ENCODE measurements around the gene CCNB1. TPM values are rescaled to one million over a fixed set of nuclear protein-coding genes. Genes with fewer than 3 reads are reported as not detected.
"Not testable (repeated sequence)": the region's sequence is repeated elsewhere in the genome, so short reads cannot be mapped to it uniquely, and the experiment has no call there.

Gene CCNB1

DNA sequence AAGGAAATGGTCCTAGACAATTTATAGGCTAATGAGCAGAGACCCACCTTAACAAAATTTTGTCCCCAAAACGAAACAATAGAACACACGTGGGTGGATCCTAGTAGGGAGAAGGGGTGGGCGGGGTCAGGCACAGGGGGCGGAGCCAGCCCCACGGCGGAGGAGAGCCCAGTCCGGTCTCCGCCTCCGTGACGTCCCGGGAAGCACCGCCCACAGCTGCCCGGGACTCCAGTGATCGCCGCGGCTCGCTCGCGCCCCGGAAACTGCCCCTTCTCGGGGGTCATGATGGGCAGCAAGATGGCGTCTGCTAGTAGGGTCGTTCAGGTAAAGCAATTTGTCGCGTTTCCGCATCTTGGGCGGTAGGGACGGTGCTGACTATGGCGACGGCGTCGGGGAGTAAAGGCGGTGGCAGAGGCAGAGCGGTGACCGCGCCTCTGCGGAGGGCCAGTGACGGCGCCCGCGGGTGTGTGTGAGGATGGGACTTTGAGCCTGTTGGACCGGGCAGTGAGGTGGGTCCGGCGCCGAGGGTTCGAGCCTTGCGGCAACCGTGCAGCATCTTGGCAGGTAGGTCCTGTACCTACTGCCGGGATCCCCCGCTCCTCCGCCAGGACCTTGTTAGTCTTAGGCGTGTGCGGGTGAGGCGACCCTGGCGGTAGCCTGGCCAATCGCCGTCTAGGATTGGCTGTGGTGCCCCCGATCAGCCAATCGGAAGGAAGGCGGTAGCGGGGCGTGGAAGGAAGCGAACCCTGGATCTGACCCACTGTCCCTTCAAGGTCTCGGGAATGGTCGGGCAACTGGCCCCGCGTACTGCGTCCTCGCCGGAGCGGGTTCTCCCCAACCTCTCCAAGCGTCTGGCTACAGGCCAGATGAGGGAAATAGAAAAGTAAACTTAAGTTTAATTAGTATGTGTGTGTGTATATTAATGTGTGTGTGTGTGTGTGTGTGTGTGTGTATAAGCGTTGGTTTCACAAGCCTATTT lies 50.9 kb downstream of the CCNB1 start:
- no peaks in the 10 kb centered on the region for H3K36me3 ChIP-seq (ENCODE audit: insufficient read depth, low read length)
- no peaks in the 10 kb centered on the region for H3K9me3 ChIP-seq (replicated peaks; ENCODE audit: low read length)
- H3K9ac ChIP-seq (ENCODE audit: low read depth, low read length): peak overlapping the region; percentile 85
- peak overlapping the region; percentile 94 for H3K4me3 ChIP-seq (ENCODE audit: low read length)
- H3K4me2 ChIP-seq (ENCODE audit: low read length): peak overlapping the region; percentile 81
- no peaks in the 10 kb centered on the region for H3K27me3 ChIP-seq (ENCODE audit: control insufficient read depth, insufficient read depth, low read length)
- H3K4me1 ChIP-seq (ENCODE audit: control insufficient read depth, insufficient read depth, low read length): peaks cover 6% of the 10 kb centered on the region

DNA sequence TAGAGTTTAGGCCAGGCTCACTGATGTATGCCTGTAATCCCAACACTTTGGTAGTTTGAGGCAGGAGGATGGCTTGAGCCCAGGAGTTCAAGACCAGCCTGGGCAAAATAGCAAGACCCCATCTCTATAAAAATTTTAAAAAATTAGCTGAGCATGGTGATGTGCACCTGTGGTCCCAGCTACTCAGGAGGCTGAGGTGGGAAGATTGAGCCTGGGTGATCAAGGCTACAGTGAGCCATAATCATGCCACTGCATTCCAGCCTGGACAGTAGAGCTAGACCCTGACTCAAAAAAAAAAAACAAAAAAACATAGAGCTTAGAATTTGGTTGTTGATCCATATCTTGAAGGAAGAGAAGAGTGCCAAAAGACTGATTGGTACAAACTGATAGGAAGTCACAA lies 53.0 kb downstream of the CCNB1 start:
- Histone ChIP-seq H3K4me2 (ENCODE audit: low read length) (no peak overlapping the region), H3K36me3 (ENCODE audit: insufficient read depth, low read length) (no peaks in the 10 kb centered on the region), H3K4me3 (ENCODE audit: low read length) (no peak overlapping the region), H3K27me3 (ENCODE audit: control insufficient read depth, insufficient read depth, low read length) (no peaks in the 10 kb centered on the region), H3K9me3 (replicated peaks; ENCODE audit: low read length) (no peaks in the 10 kb centered on the region), H3K9ac (ENCODE audit: low read depth, low read length) (no peak overlapping the region), H3K4me1 (ENCODE audit: control insufficient read depth, insufficient read depth, low read length) (peaks cover 3% of the 10 kb centered on the region)

DNA sequence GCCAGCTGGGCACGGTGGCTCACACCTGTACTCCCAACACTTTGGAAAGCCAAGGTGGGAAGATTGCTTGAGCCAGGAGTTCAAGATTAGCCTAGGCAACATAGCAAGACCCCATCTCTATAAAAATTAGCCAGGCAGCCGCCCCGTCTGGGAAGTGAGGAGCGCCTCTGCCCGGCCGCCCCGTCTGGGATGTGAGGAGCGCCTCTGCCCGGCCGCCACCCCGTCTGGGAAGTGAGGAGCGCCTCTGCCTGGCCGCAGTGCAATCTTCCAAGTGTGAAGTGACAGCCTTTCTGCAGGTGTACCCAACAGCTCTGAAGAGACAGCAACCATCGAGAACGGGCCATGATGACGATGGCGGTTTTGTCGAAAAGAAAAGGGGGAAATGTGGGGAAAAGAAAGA lies 53.4 kb downstream of the CCNB1 start:
- H3K36me3 ChIP-seq (ENCODE audit: insufficient read depth, low read length); H3K27me3 ChIP-seq (ENCODE audit: control insufficient read depth, insufficient read depth, low read length); H3K9ac ChIP-seq (ENCODE audit: low read depth, low read length); H3K4me2 ChIP-seq (ENCODE audit: low read length); H3K4me1 ChIP-seq (ENCODE audit: control insufficient read depth, insufficient read depth, low read length); H3K9me3 ChIP-seq (replicated peaks; ENCODE audit: low read length); H3K4me3 ChIP-seq (ENCODE audit: low read length): not testable (repeated sequence)

DNA sequence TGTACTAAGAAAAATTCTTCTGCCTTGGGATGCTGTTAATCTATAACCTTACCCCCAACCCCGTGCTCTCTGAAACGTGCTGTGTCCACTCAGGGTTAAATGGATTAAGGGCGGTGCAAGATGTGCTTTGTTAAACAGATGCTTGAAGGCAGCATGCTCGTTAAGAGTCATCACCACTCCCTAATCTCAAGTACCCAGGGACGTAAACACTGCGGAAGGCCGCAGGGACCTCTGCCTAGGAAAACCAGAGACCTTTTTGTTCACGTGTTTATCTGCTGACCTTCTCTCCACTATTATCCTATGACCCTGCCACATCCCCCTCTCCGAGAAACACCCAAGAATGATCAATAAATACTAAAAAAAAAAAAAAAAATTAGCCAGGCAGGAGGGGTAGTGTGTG lies 53.9 kb downstream of the CCNB1 start:
- not testable (repeated sequence) for H3K27me3 ChIP-seq (ENCODE audit: control insufficient read depth, insufficient read depth, low read length); H3K9ac ChIP-seq (ENCODE audit: low read depth, low read length); H3K4me3 ChIP-seq (ENCODE audit: low read length); H3K4me2 ChIP-seq (ENCODE audit: low read length); H3K9me3 ChIP-seq (replicated peaks; ENCODE audit: low read length); H3K4me1 ChIP-seq (ENCODE audit: control insufficient read depth, insufficient read depth, low read length); H3K36me3 ChIP-seq (ENCODE audit: insufficient read depth, low read length)

DNA sequence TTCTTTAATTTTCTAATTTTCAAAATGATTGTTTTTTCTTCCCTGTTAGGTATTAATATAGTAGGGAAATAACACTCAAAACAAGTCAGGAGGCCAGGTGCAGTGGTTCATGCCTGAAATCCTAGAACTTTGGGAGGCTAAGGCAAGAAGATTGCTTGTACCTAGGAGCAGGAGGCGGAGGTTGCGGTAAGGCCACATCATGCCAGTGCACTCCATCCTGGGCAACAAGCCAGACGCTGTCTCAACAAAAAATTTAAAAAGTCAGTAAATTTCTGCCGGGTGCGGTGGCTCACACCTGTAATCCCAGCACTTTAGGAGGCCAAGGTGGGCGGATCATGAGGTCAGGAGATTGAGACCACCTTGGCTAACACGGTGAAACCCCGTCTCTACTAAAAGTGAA lies 57.6 kb downstream of the CCNB1 start:
- H3K4me1 ChIP-seq (ENCODE audit: control insufficient read depth, insufficient read depth, low read length): no peaks in the 10 kb centered on the region
- no peaks in the 10 kb centered on the region for H3K27me3 ChIP-seq (ENCODE audit: control insufficient read depth, insufficient read depth, low read length)
- peaks cover 11% of the 10 kb centered on the region for H3K36me3 ChIP-seq (ENCODE audit: insufficient read depth, low read length)
- H3K4me3 ChIP-seq (ENCODE audit: low read length): no peak overlapping the region
- H3K9me3 ChIP-seq (replicated peaks; ENCODE audit: low read length): no peaks in the 10 kb centered on the region
- no peak overlapping the region for H3K4me2 ChIP-seq (ENCODE audit: low read length)
- no peak overlapping the region for H3K9ac ChIP-seq (ENCODE audit: low read depth, low read length)

DNA sequence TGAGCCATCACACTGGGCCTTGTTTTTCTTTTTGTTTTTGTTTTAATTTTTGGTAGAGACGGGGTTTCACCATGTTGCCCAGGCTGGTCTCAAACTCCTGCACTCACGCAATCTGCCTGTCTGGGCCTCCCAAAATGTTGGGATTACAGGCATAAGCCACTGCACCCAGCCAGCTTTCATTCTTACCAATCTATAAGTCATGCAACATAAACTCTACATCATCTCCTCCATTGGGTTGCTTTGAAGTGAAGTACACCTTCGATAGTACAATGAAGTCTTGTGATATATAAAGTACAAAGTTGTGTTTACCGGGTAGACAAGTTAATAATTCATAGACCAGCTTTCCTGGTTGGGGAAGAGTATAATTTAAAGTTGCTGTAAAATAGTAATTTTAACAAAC lies 58.9 kb downstream of the CCNB1 start:
- Histone ChIP-seq H3K4me3 (ENCODE audit: low read length) (no peak overlapping the region), H3K4me2 (ENCODE audit: low read length) (no peak overlapping the region), H3K36me3 (ENCODE audit: insufficient read depth, low read length) (peaks cover 15% of the 10 kb centered on the region), H3K4me1 (ENCODE audit: control insufficient read depth, insufficient read depth, low read length) (no peaks in the 10 kb centered on the region), H3K9me3 (replicated peaks; ENCODE audit: low read length) (no peaks in the 10 kb centered on the region), H3K27me3 (ENCODE audit: control insufficient read depth, insufficient read depth, low read length) (no peaks in the 10 kb centered on the region), H3K9ac (ENCODE audit: low read depth, low read length) (no peak overlapping the region)

Small RNAs within 50 kb of the gene (small RNA-seq; reads per million reads assigned to genes)
- gene SNORA50D: not detected

Data from skeletal muscle satellite cell (primary cell).